NAMALWA (cell line): ENCODE results near the gene TRDMT1.
A peak's percentile ranks its signal among the peaks of the same experiment; 100 is the strongest.

Experiments used
- DNase-seq: peaks from one replicate; pipeline ENCODE4 v3.0.0-alpha.2; 2015; ENCODE audit warnings: low spot score

The TRDMT1 gene, protein sequence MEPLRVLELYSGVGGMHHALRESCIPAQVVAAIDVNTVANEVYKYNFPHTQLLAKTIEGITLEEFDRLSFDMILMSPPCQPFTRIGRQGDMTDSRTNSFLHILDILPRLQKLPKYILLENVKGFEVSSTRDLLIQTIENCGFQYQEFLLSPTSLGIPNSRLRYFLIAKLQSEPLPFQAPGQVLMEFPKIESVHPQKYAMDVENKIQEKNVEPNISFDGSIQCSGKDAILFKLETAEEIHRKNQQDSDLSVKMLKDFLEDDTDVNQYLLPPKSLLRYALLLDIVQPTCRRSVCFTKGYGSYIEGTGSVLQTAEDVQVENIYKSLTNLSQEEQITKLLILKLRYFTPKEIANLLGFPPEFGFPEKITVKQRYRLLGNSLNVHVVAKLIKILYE

GRCh38 chr10:17200912-17201793 is at the start of gene TRDMT1:
Gene TRDMT1, minus strand, starts transcription at chr10:17201672. Its CDS starts 38 bp downstream, at chr10:17201634.
- peak; percentile 64 for DNase-seq

- DNase-seq: no peak
Observed at GRCh38 chr10:17250736-17251135, 49.3 kb upstream of the TRDMT1 start.

GRCh38 chr10:17249820-17250219 is 48.3 kb upstream of the TRDMT1 start:
- DNase-seq: no peak

DNA sequence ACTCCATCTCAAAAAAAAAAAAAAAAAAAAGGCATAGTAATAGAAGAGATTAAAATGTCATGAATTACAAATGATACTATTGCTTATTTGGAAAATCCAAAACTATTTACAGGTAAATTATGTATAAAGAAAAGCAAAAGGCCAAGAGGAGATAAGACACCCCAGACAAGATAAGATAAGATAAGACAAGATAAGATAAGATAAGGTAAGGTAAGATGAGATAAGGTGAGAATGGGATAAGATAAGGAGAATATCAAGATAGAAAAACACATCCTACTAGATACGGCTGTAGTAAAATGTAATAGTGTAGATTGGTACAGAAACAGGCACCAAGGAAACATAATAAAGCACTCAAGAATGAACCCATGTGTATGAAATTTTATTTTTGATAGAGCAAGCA is 47.5 kb upstream of the TRDMT1 start:
- no peak for DNase-seq

DNA sequence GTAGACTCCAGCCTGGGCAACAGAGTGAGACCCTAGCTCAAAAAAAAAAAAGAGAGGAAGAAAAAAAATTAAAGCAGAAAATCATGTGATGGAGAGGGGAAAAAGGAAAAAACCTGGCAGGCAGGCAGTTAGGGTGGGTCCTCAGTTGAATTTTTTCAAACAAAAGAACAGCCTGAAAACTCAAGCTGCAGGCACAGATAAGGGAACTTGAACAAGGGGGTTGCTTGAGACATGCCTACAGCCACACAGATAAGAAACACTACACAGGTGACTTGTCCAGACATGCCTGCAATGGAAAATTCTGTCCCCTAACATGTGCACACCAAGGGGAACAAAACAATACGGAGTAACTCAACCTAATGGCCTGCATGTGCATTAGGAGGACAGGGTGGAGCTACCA is 45.7 kb upstream of the TRDMT1 start:
- no peak for DNase-seq

GRCh38 chr10:17244700-17245365 is 43.4 kb upstream of the TRDMT1 start:
- no peak for DNase-seq

GRCh38 chr10:17241611-17242333 is 40.3 kb upstream of the TRDMT1 start:
- DNase-seq: no peak

DNA sequence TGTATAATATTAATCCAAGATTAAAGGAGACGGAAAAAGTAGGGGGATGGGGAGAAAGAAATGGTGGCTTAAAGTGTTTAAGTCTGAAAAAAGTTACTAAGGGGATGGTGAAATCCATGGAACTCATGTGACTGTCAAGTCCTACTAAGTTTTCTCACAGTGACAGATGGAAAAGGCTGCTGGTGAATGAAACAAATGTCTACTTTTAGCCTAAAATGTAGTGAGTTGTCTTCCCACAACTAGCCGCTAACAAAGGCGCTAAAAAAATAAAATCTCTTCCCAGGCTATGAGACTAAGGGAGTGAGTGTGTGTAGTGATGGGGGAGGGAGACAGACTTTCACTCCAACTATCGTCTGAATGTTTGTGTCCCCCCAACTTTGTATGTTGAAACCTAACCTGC is 39.1 kb upstream of the TRDMT1 start:
- DNase-seq: no peak

DNA sequence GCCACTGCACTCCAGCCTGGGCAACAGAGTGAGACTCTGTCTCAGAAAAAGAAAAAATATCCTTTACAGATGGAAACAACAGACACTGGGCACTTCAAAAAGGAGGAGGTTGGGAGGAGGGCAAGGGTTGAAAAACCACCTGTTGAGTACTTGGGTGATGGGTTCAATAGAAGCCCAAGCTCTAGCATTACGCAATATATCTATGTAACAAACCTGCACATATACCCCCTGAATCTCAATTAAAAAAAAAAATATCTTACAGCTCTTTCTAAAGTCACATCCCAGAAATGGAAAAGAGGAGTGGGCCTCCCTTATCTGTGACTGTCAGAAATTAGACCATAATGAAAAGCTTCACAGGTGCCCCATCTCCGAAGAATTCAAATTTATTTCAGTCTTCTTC is 38.6 kb upstream of the TRDMT1 start:
- no peak for DNase-seq

DNA sequence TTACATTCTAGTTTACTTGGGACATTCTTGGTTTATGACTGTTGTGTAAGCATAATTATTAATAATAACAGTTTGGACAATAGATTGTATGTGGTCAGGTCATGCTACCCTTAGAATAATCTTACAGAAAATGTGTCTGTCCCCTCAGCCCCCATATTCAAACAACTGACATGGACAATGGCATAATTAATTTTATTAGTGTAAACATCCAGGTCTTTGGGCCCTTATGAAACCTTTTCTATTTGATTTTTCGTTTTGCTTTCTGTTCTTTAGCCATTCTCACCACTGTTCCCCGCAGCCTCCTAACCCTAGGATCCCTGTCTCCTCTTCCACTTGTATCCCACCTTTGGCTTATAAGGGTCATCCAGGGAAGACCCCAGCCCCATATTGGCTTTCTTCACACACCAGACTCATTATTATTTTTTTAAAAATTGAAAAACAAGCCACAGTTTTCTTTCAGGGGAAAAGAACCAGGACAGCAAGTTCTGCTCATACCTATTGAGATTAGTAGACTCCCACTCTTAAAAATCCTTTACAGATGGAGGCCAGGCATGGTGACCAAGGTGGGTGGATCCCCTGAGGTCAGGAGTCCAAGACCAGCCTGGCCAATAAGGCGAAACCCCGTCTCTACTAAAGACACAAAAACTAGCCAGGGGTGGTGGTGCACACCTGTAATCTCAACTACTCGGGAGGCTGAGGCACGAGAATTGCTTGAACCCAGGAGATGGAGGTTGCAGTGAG is 38.0 kb upstream of the TRDMT1 start:
- DNase-seq: no peak

DNA sequence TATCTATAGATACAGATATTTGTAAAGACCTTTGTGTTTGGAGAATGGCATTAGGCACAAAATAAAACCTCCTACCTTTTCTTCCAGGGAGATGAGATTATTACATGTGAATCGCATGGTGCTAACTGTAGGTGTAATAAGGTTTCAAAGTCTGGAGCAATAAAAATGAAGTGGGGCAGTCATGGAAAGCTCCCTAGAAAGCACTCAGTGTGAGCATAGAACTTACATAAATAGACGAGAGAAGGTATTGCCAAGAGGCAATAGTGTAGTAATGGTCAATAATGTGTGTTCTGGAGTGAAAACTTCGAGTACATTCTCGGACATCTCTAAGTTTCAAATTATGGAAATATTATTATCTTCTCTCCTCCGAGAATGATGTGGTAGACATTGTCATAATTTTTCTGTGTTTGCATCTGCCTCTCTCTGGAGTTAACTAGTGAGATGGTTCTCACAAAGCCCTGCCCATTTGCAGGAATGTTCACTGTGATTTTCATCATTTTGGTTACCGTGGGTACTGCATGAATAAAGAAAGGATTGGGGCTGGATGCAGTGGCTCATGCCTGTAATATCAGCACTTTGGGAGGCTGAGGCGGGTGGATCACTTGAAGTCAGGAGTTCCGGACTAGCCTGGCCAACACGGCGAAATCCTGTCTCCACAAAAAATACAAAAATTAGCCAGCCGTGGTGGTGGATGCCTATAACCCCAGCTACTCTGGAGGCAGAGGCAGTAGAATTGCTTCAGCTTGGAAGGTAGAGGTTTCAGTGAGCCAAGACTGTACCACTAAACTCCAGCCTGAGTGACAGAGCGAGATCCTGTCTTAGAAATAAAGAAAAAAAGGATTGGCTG is 37.2 kb upstream of the TRDMT1 start:
- DNase-seq: no peak

GRCh38 chr10:17237915-17238444 is 36.5 kb upstream of the TRDMT1 start:
- DNase-seq: no peak

- DNase-seq: no peak
Observed at GRCh38 chr10:17237149-17237527, 35.7 kb upstream of the TRDMT1 start.

- DNase-seq: no peak
Observed at GRCh38 chr10:17236468-17237148, 35.1 kb upstream of the TRDMT1 start.

DNA sequence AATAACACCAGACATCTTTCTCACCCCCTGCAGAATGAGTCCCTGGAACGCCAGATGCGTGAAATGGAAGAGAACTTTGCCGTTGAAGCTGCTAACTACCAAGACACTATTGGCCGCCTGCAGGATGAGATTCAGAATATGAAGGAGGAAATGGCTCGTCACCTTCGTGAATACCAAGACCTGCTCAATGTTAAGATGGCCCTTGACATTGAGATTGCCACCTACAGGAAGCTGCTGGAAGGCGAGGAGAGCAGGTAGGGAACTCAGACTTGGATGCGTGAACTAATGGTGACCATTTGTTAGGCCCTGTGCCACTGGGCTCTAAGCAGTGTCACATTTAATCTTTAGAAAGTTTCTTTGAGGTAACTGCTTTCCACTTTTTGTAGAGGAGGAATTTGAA is 33.7 kb upstream of the TRDMT1 start:
- DNase-seq: peak; percentile 21

- DNase-seq: no peak
Observed at GRCh38 chr10:17234431-17234945, 33.0 kb upstream of the TRDMT1 start.

DNA sequence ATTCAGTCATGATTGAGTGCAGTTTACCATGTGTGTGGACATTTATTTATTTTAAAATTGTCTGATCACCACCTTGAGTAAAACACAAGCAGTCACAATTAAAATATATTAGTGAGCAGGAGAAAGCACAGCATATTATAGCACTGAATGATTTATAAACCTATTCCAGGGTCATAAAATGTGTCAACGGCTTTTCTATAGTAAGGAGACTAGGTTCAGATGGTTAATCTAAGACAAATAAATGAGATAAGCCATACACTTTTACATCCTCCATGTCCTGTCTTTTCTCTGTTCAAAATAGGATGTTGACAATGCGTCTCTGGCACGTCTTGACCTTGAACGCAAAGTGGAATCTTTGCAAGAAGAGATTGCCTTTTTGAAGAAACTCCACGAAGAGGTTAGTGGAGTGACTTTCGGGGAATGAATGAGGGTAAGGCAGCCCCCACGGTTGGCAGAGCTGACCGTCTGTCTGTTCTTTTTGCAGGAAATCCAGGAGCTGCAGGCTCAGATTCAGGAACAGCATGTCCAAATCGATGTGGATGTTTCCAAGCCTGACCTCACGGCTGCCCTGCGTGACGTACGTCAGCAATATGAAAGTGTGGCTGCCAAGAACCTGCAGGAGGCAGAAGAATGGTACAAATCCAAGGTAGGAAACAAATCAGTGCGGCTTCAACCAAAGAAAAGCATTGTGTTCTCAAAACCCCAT is 32.0 kb upstream of the TRDMT1 start:
- no peak for DNase-seq

GRCh38 chr10:17232276-17232960 is 30.9 kb upstream of the TRDMT1 start:
- no peak for DNase-seq
